Spleen (tissue), 11 donors: Measurements from ENCODE around the gene GNB1L. TPM values are rescaled to one million over a fixed set of nuclear protein-coding genes. Genes with fewer than 3 reads are reported as not detected.
A peak's percentile ranks its signal among the peaks of the same experiment; 100 is the strongest.

ENCODE experiments used
- DNase-seq: peaks from one replicate; pipeline ENCODE4 v3.0.0-alpha.2; 2020
- H3K27ac ChIP-seq, 8 donors: fragments of 200-600 bp; sonication (generic) in 7 of 8; 1 replicate in 4 of 8; 2 replicates in 4 of 8; pipeline versions ENCODE4 v1.5.0 to v1.8.0; 2016 to 2021; ENCODE audit warnings: inconsistent platforms in 4 of 8, mild to moderate bottlenecking in 4 of 8, moderate library complexity in 1 of 8
- H3K27me3 ChIP-seq, 7 donors: fragments of 200-600 bp; sonication (generic) in 6 of 7; replicated peaks in 1 of 7; 1 replicate in 4 of 7; 2 replicates in 3 of 7; pipeline versions ENCODE4 v1.5.0 to v1.8.0; 2016 to 2021; ENCODE audit warnings: inconsistent platforms in 3 of 7, mild to moderate bottlenecking in 1 of 7
- H3K36me3 ChIP-seq, 6 donors: fragments of 200-600 bp; sonication (generic) in 5 of 6; 1 replicate in 4 of 6; 2 replicates in 2 of 6; pipeline versions ENCODE4 v1.5.0 to v1.8.0; 2016 to 2021; ENCODE audit warnings: inconsistent platforms in 2 of 6
- H3K4me1 ChIP-seq, 6 donors: fragments of 200-600 bp; sonication (generic) in 5 of 6; 1 replicate in 3 of 6; 2 replicates in 3 of 6; pipeline versions ENCODE4 v1.5.0 to v1.8.0; 2016 to 2021; ENCODE audit warnings: inconsistent platforms in 3 of 6
- H3K4me3 ChIP-seq, 8 donors: fragments of 200-600 bp; sonication (generic) in 7 of 8; 1 replicate in 4 of 8; 2 replicates in 4 of 8; pipeline versions ENCODE4 v1.5.0 to v1.8.0; 2016 to 2021; ENCODE audit warnings: inconsistent platforms in 4 of 8, mild to moderate bottlenecking in 4 of 8, moderate library complexity in 2 of 8
- H3K9me3 ChIP-seq, 8 donors: fragments of 200-600 bp; sonication (generic) in 7 of 8; 1 replicate in 4 of 8; 2 replicates in 4 of 8; pipeline versions ENCODE4 v1.5.0 to v1.8.0; 2016 to 2021; ENCODE audit warnings: inconsistent platforms in 4 of 8
- CTCF ChIP-seq, 11 experiments: fragments of 200-600 bp in 7 of 11; fragments of 450-650 bp in 4 of 11; sonication (generic) in 4 of 11; IDR thresholded peaks in 8 of 11; conservative IDR thresholded peaks in 3 of 11; 1 replicate in 7 of 11; 2 replicates in 4 of 11; pipeline versions ENCODE4 v1.4.0 to v1.8.0; 2016 to 2021; ENCODE audit warnings: antibody characterized with exemption in 11 of 11, inconsistent platforms in 4 of 11, mild to moderate bottlenecking in 1 of 11
- POLR2A ChIP-seq, 3 donors: fragments of 450-650 bp; IDR thresholded peaks; one replicate each; pipeline ENCODE4 v1.5.1; 2017; ENCODE audit warnings: antibody characterized with exemption in 3 of 3, mild to moderate bottlenecking in 1 of 3
- POLR2AphosphoS5 ChIP-seq, 3 donors: sonication (generic); formaldehyde crosslinking; IDR thresholded peaks; one replicate each; pipeline ENCODE4 v1.5.1; 2017; ENCODE audit warnings: antibody characterized with exemption in 3 of 3
- WGBS, 5 donors: extraction: QIAGEN DNeasy Blood & Tissue Kit in 3 of 5; methylation state at CpG; one replicate each; pipeline versions ENCODE4 v1.1.5 to v1.1.7; 2013 to 2018; 5-methylcytosine and 5-hydroxymethylcytosine counted together
- intact Hi-C: fragments of 100-400 bp; cut with DNase I; formaldehyde crosslinking; loops from one replicate; pipeline ENCODE4 v1.15.0; 2023; ENCODE audit warnings: low total_unique reads
- polyA plus RNA-seq, 3 donors: library from polyadenylated mRNA; stranded (reverse); fragments of 200-250 nt; gene quantifications; one replicate each; pipeline ENCODE4 v1.2.1, GENCODE V29; 2013
- total RNA-seq, 7 donors: library from RNA; depleted of rRNA in 3 of 7; stranded (reverse); fragments of >200 nt in 3 of 7; fragmentation: NEBNext Ultra II Directional in 4 of 7; extraction: Animal tissue kit (Norgen Biotek cat#: 25700) in 4 of 7; gene quantifications; one replicate each; pipeline versions ENCODE4 v1.1.0 to v1.2.1, GENCODE V29; 2016 to 2021
- donor health status: healthy with polysubstance abuse.
- donor health status: DM: no; HTN: no; CAD: no; lungs with moderate emphysema.
- donor health status: DM: no; HTN: no; CAD: no.
- donor health status: Bipolar disorder and iron deficiency.
- donor health status: healthy.
- donor health status: DM: no; HTN: no; CAD: no.
- donor health status: DM: yes; HTN: yes; CAD: no.

Gene GNB1L
- total and polyA plus RNA-seq, 10 donors = 5.7 to 10.4 (median 7.9) TPM

- no peak overlapping the region for H3K4me3 ChIP-seq
- peaks cover 0 to 13% (median 0%) of the 10 kb centered on the region in 7 donors for H3K27me3 ChIP-seq
- no peaks in the 10 kb centered on the region for H3K9me3 ChIP-seq
- H3K4me1 ChIP-seq = peaks cover 0 to 15% (median 6%) of the 10 kb centered on the region in 6 donors
- H3K27ac ChIP-seq = no peak overlapping the region
- 65 to 81% (median 79%) methylated on average over 14 to 24 of the region's 24 CpGs for WGBS, 5 donors
- no peaks in the 10 kb centered on the region for H3K36me3 ChIP-seq
- DNase-seq = no peak
- intact Hi-C loops = no loop called here
- TF ChIP-seq POLR2A (IDR thresholded peaks at IDR 0.05) (no peak), CTCF (IDR thresholded peaks at IDR 0.05 in 8 of 11, conservative IDR thresholded peaks at IDR 0.05 in 3 of 11) (no peak), POLR2AphosphoS5 (IDR thresholded peaks at IDR 0.05) (peak in 1 of 3 donors; percentile 45)
These were observed 109.2 kb downstream of the GNB1L start for GRCh38 chr22:19745155-19746101.

GRCh38 chr22:19744350-19745006 lies 110.2 kb downstream of the GNB1L start:
- DNase-seq = no peak
- Histone ChIP-seq H3K36me3 (no peaks in the 10 kb centered on the region), H3K27ac (no peak overlapping the region), H3K4me3 (no peak overlapping the region), H3K9me3 (no peaks in the 10 kb centered on the region), H3K4me1 (peaks cover 0 to 15% (median 6%) of the 10 kb centered on the region in 6 donors), H3K27me3 (peaks cover 0 to 7% (median 0%) of the 10 kb centered on the region in 7 donors)
- WGBS, 5 donors = 89 to 93% (median 90%) methylated on average over 10 to 13 of the region's 13 CpGs
- no peak for TF ChIP-seq POLR2AphosphoS5 (IDR thresholded peaks at IDR 0.05)
- no peak for TF ChIP-seq CTCF (IDR thresholded peaks at IDR 0.05 in 8 of 11, conservative IDR thresholded peaks at IDR 0.05 in 3 of 11)
- no peak for TF ChIP-seq POLR2A (IDR thresholded peaks at IDR 0.05)
- intact Hi-C loops = no loop called here

DNA sequence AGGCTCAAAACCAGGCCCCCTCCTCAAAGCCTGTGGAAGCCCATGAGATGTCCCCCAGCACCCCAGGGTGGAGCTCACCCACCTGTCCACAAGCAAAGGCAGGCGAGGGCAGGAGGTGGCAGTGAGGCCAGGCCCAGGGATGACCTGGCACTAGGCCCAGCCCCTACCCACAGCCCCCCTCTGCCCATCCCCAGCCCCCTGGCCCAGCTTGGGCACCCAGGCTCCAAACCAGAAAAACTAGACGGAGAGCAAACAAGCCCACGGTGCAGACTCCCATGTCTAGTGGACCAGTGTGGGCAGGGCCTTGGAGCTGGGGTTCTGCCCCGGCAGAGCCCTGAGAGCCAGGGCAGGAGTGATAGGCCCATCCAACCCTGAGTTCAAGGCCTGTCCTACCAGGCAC lies 111.0 kb downstream of the GNB1L start:
- intact Hi-C loops = no loop called here
- DNase-seq = no peak
- Histone ChIP-seq H3K4me3 (no peak overlapping the region), H3K36me3 (no peaks in the 10 kb centered on the region), H3K9me3 (no peaks in the 10 kb centered on the region), H3K27me3 (peaks cover 0 to 10% (median 0%) of the 10 kb centered on the region in 7 donors), H3K4me1 (peaks cover 0 to 15% (median 6%) of the 10 kb centered on the region in 6 donors), H3K27ac (no peak overlapping the region)
- TF ChIP-seq CTCF (IDR thresholded peaks at IDR 0.05 in 8 of 11, conservative IDR thresholded peaks at IDR 0.05 in 3 of 11) (no peak), POLR2AphosphoS5 (IDR thresholded peaks at IDR 0.05) (no peak), POLR2A (IDR thresholded peaks at IDR 0.05) (no peak)
- 83 to 96% (median 88%) methylated on average over 3 to 4 of the region's 4 CpGs for WGBS, 5 donors

GRCh38 chr22:19743081-19743480 lies 111.6 kb downstream of the GNB1L start:
- H3K27ac ChIP-seq = no peak overlapping the region
- intact Hi-C loops = no loop called here
- no peak for DNase-seq
- H3K27me3 ChIP-seq = peaks cover 0 to 10% (median 0%) of the 10 kb centered on the region in 7 donors
- H3K36me3 ChIP-seq = no peaks in the 10 kb centered on the region
- TF ChIP-seq CTCF (IDR thresholded peaks at IDR 0.05 in 8 of 11, conservative IDR thresholded peaks at IDR 0.05 in 3 of 11) = no peak
- WGBS, 5 donors = 87 to 97% (median 89%) methylated on average over 5 to 6 of the region's 6 CpGs
- no peak overlapping the region for H3K4me3 ChIP-seq
- peaks cover 0 to 15% (median 6%) of the 10 kb centered on the region in 6 donors for H3K4me1 ChIP-seq
- H3K9me3 ChIP-seq = no peaks in the 10 kb centered on the region
